Endothelial cell of umbilical vein (primary cell): Measurements from ENCODE around the gene MED14. TPM values are rescaled to one million over a fixed set of nuclear protein-coding genes. Genes with fewer than 3 reads are reported as not detected.

Experiments
- BruUV-seq: library from RNA; stranded (reverse); fragments of 400-500 nt; replicated peaks from 2 replicates; lab custom pipeline; 2021; lab: Mats Ljungman, UMichigan
- CTCF ChIA-PET: fragments of 300-600, 350-600 bp; sonication (Branson Sonifier 250); formaldehyde crosslinking; loops from one replicate; lab custom pipeline; 2021; ENCODE audit warnings: antibody characterized with exemption, inconsistent platforms; lab: Charles Lee
- POLR2A ChIA-PET: fragments of 300-600, 350-600 bp; sonication (Branson Sonifier 250); formaldehyde crosslinking; loops from one replicate; lab custom pipeline; 2021; ENCODE audit warnings: antibody characterized with exemption, inconsistent platforms; lab: Charles Lee
- DNase-seq: peaks from one replicate; pipeline ENCODE4 v3.0.0-alpha.2; 2011; ENCODE audit warnings: low read depth, low spot score
- FAIRE-seq: peaks from 2 replicates; lab custom pipeline; 2011; peaks lifted over from hg19 to GRCh38; lab: Jason Lieb, UNC
- H2AFZ ChIP-seq: 2 replicates; pipeline ENCODE4 v1.6.0; 2012; ENCODE audit warnings: low read depth, low read length, control low read depth, inconsistent platforms
- H3K27ac ChIP-seq: 2 replicates; pipeline ENCODE4 v1.5.1; 2011; ENCODE audit warnings: low read depth, mild to moderate bottlenecking, control low read depth, low read length, moderate library complexity; ENCODE audit not compliant: insufficient read depth
- H3K27me3 ChIP-seq, 2 experiments: 2 replicates each; pipeline versions ENCODE4 v1.6.0 to v1.6.1; 2011; ENCODE audit warnings: low read length in 2 of 2, mixed read lengths in 1 of 2; ENCODE audit not compliant: control insufficient read depth in 2 of 2, insufficient read depth in 2 of 2
- H3K36me3 ChIP-seq, 2 experiments: 2 replicates in 1 of 2; 3 replicates in 1 of 2; pipeline ENCODE4 v1.5.1; 2011; ENCODE audit warnings: low read length in 2 of 2, mild to moderate bottlenecking in 1 of 2, moderate library complexity in 1 of 2; ENCODE audit not compliant: control insufficient read depth in 2 of 2, insufficient read depth in 2 of 2; ENCODE audit errors: extremely low read depth in 1 of 2
- H3K4me1 ChIP-seq: 3 replicates; pipeline ENCODE4 v1.5.1; 2011; ENCODE audit warnings: mild to moderate bottlenecking, low read length; ENCODE audit not compliant: control insufficient read depth, insufficient read depth; ENCODE audit errors: extremely low read depth
- H3K4me2 ChIP-seq: 2 replicates; pipeline ENCODE4 v1.6.1; 2011; ENCODE audit warnings: low read length, control low read depth, mixed read lengths; ENCODE audit not compliant: insufficient read depth
- H3K4me3 ChIP-seq, 3 experiments: fragments of 200-600 bp in 1 of 3; sonication (generic), shearing (Covaris generic) in 1 of 3; replicated peaks in 1 of 3; 2 replicates each; pipeline ENCODE4 v1.5.1; 2011 to 2016; ENCODE audit warnings: control low read depth in 3 of 3, low read length in 3 of 3, mild to moderate bottlenecking in 2 of 3, inconsistent platforms in 1 of 3, low read depth in 1 of 3, moderate library complexity in 1 of 3; ENCODE audit not compliant: insufficient read depth in 1 of 3
- H3K79me2 ChIP-seq: 2 replicates; pipeline ENCODE4 v1.6.0; 2012; ENCODE audit warnings: low read length, inconsistent platforms; ENCODE audit not compliant: control insufficient read depth, insufficient read depth
- H3K9ac ChIP-seq: replicated peaks from 2 replicates; pipeline ENCODE3; 2011; ENCODE audit warnings: low read length, control low read depth; ENCODE audit not compliant: insufficient read depth; ENCODE audit errors: extremely low read depth
- H3K9me1 ChIP-seq: replicated peaks from 3 replicates; pipeline ENCODE4 v1.6.0; 2011; ENCODE audit warnings: mild to moderate bottlenecking, low read length; ENCODE audit not compliant: control insufficient read depth, insufficient read depth; ENCODE audit errors: extremely low read depth
- H3K9me3 ChIP-seq: replicated peaks from 2 replicates; pipeline ENCODE4 v1.5.1; 2012; ENCODE audit warnings: low read length, inconsistent platforms; ENCODE audit not compliant: control insufficient read depth, insufficient read depth
- H4K20me1 ChIP-seq: replicated peaks from 2 replicates; pipeline ENCODE3; 2011; ENCODE audit warnings: mild to moderate bottlenecking, low read length; ENCODE audit not compliant: control insufficient read depth, insufficient read depth; ENCODE audit errors: extremely low read depth
- EZH2 ChIP-seq: IDR thresholded peaks from 2 replicates; pipeline ENCODE4 v1.6.1; 2012; ENCODE audit warnings: borderline replicate concordance, low read depth, mild to moderate bottlenecking, moderate library complexity, low read length, inconsistent platforms; ENCODE audit not compliant: severe bottlenecking
- FOS ChIP-seq: IDR thresholded peaks from 2 replicates; pipeline ENCODE4 v1.6.1; 2011; ENCODE audit warnings: mild to moderate bottlenecking, low read length, moderate library complexity, borderline replicate concordance; ENCODE audit not compliant: insufficient read depth
- GATA2 ChIP-seq: IDR thresholded peaks from 2 replicates; pipeline ENCODE4 v1.7.0; 2011; ENCODE audit warnings: low read depth, mild to moderate bottlenecking, moderate library complexity, mixed read lengths, low read length; ENCODE audit not compliant: insufficient read length, insufficient read depth
- JUN ChIP-seq: IDR thresholded peaks from 2 replicates; pipeline ENCODE4 v1.6.1; 2011; ENCODE audit warnings: borderline replicate concordance, low read depth; ENCODE audit not compliant: insufficient read length, insufficient read depth
- MAX ChIP-seq: IDR thresholded peaks from 2 replicates; pipeline ENCODE4 v1.6.1; 2011; ENCODE audit not compliant: insufficient read depth, insufficient read length
- MYC ChIP-seq: IDR thresholded peaks from one replicate; pipeline ENCODE4 v1.6.1; 2011; ENCODE audit warnings: mild to moderate bottlenecking, low read depth, low read length
- POLR2A ChIP-seq: IDR thresholded peaks from 2 replicates; pipeline ENCODE4 v1.6.1; 2012; ENCODE audit warnings: low read depth, mild to moderate bottlenecking, control low read depth, low read length
- POLR2AphosphoS5 ChIP-seq: IDR thresholded peaks from 2 replicates; pipeline ENCODE4 v1.6.1; 2012; ENCODE audit warnings: low read depth, mild to moderate bottlenecking, control low read depth, low read length, moderate library complexity; ENCODE audit not compliant: insufficient read depth
- dilution Hi-C: fragments of 300-500 bp; cut with MboI; formaldehyde crosslinking; loops from one replicate; pipeline ENCODE4 v1.15.0; 2019; ENCODE audit warnings: low sequenced_read_pairs; ENCODE audit not compliant: extremely low pct_ligation_motif_present
- intact Hi-C: fragments of 100-400 bp; cut with micrococcal nuclease; formaldehyde crosslinking; loops from one replicate; pipeline ENCODE4 v1.10.0; 2022
- polyA plus RNA-seq, 4 experiments: library from polyadenylated mRNA; depleted of rRNA in 3 of 4; stranded (reverse) in 3 of 4; unstranded in 1 of 4; fragments of >200 nt; gene quantifications; 2 replicates each; pipeline versions ENCODE4 v1.2.1 to v1.2.3, GENCODE V29; 2011 to 2012; ENCODE audit warnings: missing spikeins in 1 of 4
- total RNA-seq: library from RNA; stranded (reverse); gene quantifications from 2 replicates; pipeline ENCODE4 v1.2.3, GENCODE V29; 2021
- TF ChIP-seq, protein P1 (sequence below), 2 donors: IDR thresholded peaks; 1 replicate in 1 of 2; 2 replicates in 1 of 2; pipeline ENCODE4 v1.5.1; 2011; ENCODE audit warnings: low read length in 2 of 2, mild to moderate bottlenecking in 2 of 2, moderate library complexity in 2 of 2, control low read depth in 1 of 2, inconsistent platforms in 1 of 2, low read depth in 1 of 2; ENCODE audit not compliant: insufficient read depth in 1 of 2; ENCODE audit errors: extremely low read depth in 1 of 2

MED14 gene
- total and polyA plus RNA-seq, 2 donors (not counting 3 experiments of a cell fraction or from before 2014, with no cell fraction given): 25.6 to 55.8 TPM

- Histone ChIP-seq H2AFZ (no peak overlapping the region), H3K27me3 (no peaks in the 10 kb centered on the region), H3K36me3 (no peaks in the 10 kb centered on the region), H3K79me2 (no peaks in the 10 kb centered on the region), H3K4me2 (no peak overlapping the region), H3K27ac (no peak overlapping the region), H3K4me3 (no peak overlapping the region), H3K9ac (no peak overlapping the region), H3K4me1 (peaks cover 19% of the 10 kb centered on the region), H3K9me1 (no peaks in the 10 kb centered on the region), H3K9me3 (no peaks in the 10 kb centered on the region), H4K20me1 (no peaks in the 10 kb centered on the region)
- BruUV-seq: no TSS peak
- dilution Hi-C loops: no loop called here
- intact Hi-C loops: no loop called here
- DNase-seq: peak; percentile 1
- TF ChIP-seq MYC: no peak
- TF ChIP-seq, protein P1, sequence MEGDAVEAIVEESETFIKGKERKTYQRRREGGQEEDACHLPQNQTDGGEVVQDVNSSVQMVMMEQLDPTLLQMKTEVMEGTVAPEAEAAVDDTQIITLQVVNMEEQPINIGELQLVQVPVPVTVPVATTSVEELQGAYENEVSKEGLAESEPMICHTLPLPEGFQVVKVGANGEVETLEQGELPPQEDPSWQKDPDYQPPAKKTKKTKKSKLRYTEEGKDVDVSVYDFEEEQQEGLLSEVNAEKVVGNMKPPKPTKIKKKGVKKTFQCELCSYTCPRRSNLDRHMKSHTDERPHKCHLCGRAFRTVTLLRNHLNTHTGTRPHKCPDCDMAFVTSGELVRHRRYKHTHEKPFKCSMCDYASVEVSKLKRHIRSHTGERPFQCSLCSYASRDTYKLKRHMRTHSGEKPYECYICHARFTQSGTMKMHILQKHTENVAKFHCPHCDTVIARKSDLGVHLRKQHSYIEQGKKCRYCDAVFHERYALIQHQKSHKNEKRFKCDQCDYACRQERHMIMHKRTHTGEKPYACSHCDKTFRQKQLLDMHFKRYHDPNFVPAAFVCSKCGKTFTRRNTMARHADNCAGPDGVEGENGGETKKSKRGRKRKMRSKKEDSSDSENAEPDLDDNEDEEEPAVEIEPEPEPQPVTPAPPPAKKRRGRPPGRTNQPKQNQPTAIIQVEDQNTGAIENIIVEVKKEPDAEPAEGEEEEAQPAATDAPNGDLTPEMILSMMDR (IDR thresholded peaks at IDR 0.05; ENCODE audit: extremely low read depth in 1 of 2, insufficient read depth in 1 of 2, low read depth in 1 of 2, low read length in 2 of 2): no peak
- TF ChIP-seq POLR2AphosphoS5: no peak
- TF ChIP-seq FOS: no peak
- no peak for TF ChIP-seq POLR2A
- no peak for TF ChIP-seq GATA2
- no peak for TF ChIP-seq JUN
- TF ChIP-seq MAX: no peak
- no peak for TF ChIP-seq EZH2
- ChIA-PET CTCF (interaction anchor here (0.6 kb wide), 1 partner anchor 21 kb away, joined by 3 read pairs; no protein-coding TSS in a partner anchor), POLR2A (no interaction called here)
- no peak for FAIRE-seq
Measured at GRCh38 chrX:40772290-40772689, 36.9 kb upstream of the MED14 start.
